ENCODE measurements around the gene MEOX1. TPM values are rescaled to one million over a fixed set of nuclear protein-coding genes. Genes with fewer than 3 reads are reported as not detected.

MEOX1 gene
- total and polyA plus RNA-seq, 2 donors (not counting 1 experiment from before 2014, with no cell fraction given) = not detected

DNA sequence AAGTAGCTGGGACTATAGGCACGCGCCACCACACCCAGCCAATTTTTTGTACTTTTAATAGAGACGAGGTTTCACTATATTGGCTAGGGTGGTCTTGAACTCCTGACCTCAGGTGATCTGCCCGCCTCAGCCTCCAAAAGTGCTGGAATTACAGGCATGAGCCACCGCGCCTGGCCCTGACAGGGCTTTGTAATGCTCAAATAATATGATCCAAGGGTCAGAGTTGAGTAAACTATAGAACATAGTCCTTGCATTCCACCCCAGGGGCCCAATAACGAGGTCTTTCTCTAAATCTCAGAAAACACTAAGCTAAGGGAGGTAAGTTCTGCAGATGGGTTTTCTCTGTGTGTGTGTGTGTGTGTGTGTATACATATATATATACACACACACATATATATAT is 5.8 kb upstream of the MEOX1 start:
- no peak overlapping the region for H3K4me2 ChIP-seq (replicated peaks; ENCODE audit: low read depth, low read length, poor library complexity, severe bottlenecking)
- no peak overlapping the region for H3K4me3 ChIP-seq (ENCODE audit: control extremely low read depth in 1 of 5, extremely low read depth in 1 of 5, insufficient read depth in 1 of 5, low read depth in 2 of 5, low read length in 4 of 5)
- no peaks in the 10 kb centered on the region for H3K79me2 ChIP-seq (ENCODE audit: control insufficient read depth, insufficient read depth, low read length)
- H3K27me3 ChIP-seq (replicated peaks in 1 of 4; ENCODE audit: control extremely low read depth in 1 of 4, control insufficient read depth in 3 of 4, insufficient read depth in 4 of 4, low read length in 3 of 4) = peaks cover 0 to under 1% (median 0%) of the 10 kb centered on the region in 4 experiments
- POLR2A ChIA-PET = no interaction called here
- H3K4me3 Mint-ChIP-seq = no peak overlapping the region
- CTCF ChIA-PET = no interaction called here
- H3K27ac ChIP-seq (ENCODE audit: low read length in 2 of 2) = no peak overlapping the region
- ATAC-seq (ENCODE audit: low read depth) = no peak
- no peaks in the 10 kb centered on the region for H3K9me3 ChIP-seq (ENCODE audit: control extremely low read depth in 1 of 3, control insufficient read depth in 2 of 3, insufficient read depth in 1 of 3, low read length in 2 of 3)
- TF ChIP-seq CTCF (IDR thresholded peaks at IDR 0.05) = no peak
- TF ChIP-seq EZH2 (IDR thresholded peaks at IDR 0.05; ENCODE audit: borderline replicate concordance, insufficient read depth, low read depth, low read length, poor library complexity, severe bottlenecking) = no peak
- no peaks in the 10 kb centered on the region for H3K4me1 Mint-ChIP-seq
- DNase-seq = no peak
- intact Hi-C loops (cut with micrococcal nuclease) = no loop called here
- no peaks in the 10 kb centered on the region for H4K20me1 ChIP-seq (ENCODE audit: control insufficient read depth, insufficient read depth, low read length, poor library complexity, severe bottlenecking)
- no peak overlapping the region for H2AFZ ChIP-seq (ENCODE audit: insufficient read depth, low read depth, low read length, poor library complexity, severe bottlenecking)
- H3K9me3 Mint-ChIP-seq (ENCODE audit: insufficient read depth) = no peaks in the 10 kb centered on the region
- H3K27me3 Mint-ChIP-seq = peaks cover 9% of the 10 kb centered on the region
- H3K4me1 ChIP-seq (ENCODE audit: control insufficient read depth in 2 of 2, insufficient read depth in 2 of 2, low read length in 2 of 2) = no peaks in the 10 kb centered on the region
- no peaks in the 10 kb centered on the region for H3K36me3 ChIP-seq (replicated peaks in 1 of 2; ENCODE audit: control extremely low read depth in 1 of 2, control insufficient read depth in 1 of 2, extremely low read depth in 1 of 2, insufficient read depth in 2 of 2, low read length in 1 of 2)
- H3K9ac ChIP-seq (ENCODE audit: low read length) = no peak overlapping the region
- WGBS (ENCODE audit: insufficient coverage) = 90% methylated on average over 6 of the region's 7 CpGs
- H3K27ac Mint-ChIP-seq = no peak overlapping the region

- H3K4me3 Mint-ChIP-seq = no peak overlapping the region
- Histone ChIP-seq H3K27ac (ENCODE audit: low read length in 2 of 2) (no peak overlapping the region), H2AFZ (ENCODE audit: insufficient read depth, low read depth, low read length, poor library complexity, severe bottlenecking) (no peak overlapping the region), H4K20me1 (ENCODE audit: control insufficient read depth, insufficient read depth, low read length, poor library complexity, severe bottlenecking) (no peaks in the 10 kb centered on the region), H3K36me3 (replicated peaks in 1 of 2; ENCODE audit: control extremely low read depth in 1 of 2, control insufficient read depth in 1 of 2, extremely low read depth in 1 of 2, insufficient read depth in 2 of 2, low read length in 1 of 2) (no peaks in the 10 kb centered on the region), H3K79me2 (ENCODE audit: control insufficient read depth, insufficient read depth, low read length) (no peaks in the 10 kb centered on the region), H3K4me2 (replicated peaks; ENCODE audit: low read depth, low read length, poor library complexity, severe bottlenecking) (no peak overlapping the region), H3K4me1 (ENCODE audit: control insufficient read depth in 2 of 2, insufficient read depth in 2 of 2, low read length in 2 of 2) (no peaks in the 10 kb centered on the region), H3K9ac (ENCODE audit: low read length) (no peak overlapping the region), H3K4me3 (ENCODE audit: control extremely low read depth in 1 of 5, extremely low read depth in 1 of 5, insufficient read depth in 1 of 5, low read depth in 2 of 5, low read length in 4 of 5) (no peak overlapping the region), H3K27me3 (replicated peaks in 1 of 4; ENCODE audit: control extremely low read depth in 1 of 4, control insufficient read depth in 3 of 4, insufficient read depth in 4 of 4, low read length in 3 of 4) (peaks cover 0 to 7% (median 1%) of the 10 kb centered on the region in 4 experiments), H3K9me3 (ENCODE audit: control extremely low read depth in 1 of 3, control insufficient read depth in 2 of 3, insufficient read depth in 1 of 3, low read length in 2 of 3) (no peaks in the 10 kb centered on the region)
- DNase-seq = no peak
- H3K27ac Mint-ChIP-seq = no peak overlapping the region
- ChIA-PET POLR2A (interaction anchor here (0.6 kb wide), 1 partner anchor 42 kb away, joined by 4 read pairs; no protein-coding TSS in a partner anchor), CTCF (interaction anchor here (1.2 kb wide), 1 partner anchor 8 kb away, joined by 4 read pairs; no protein-coding TSS in a partner anchor)
- no peaks in the 10 kb centered on the region for H3K9me3 Mint-ChIP-seq (ENCODE audit: insufficient read depth)
- intact Hi-C loops (cut with micrococcal nuclease) = no loop called here
- H3K4me1 Mint-ChIP-seq = no peaks in the 10 kb centered on the region
- ATAC-seq (ENCODE audit: low read depth) = no peak
- TF ChIP-seq EZH2 (IDR thresholded peaks at IDR 0.05; ENCODE audit: borderline replicate concordance, insufficient read depth, low read depth, low read length, poor library complexity, severe bottlenecking) = no peak
- no peak for TF ChIP-seq CTCF (IDR thresholded peaks at IDR 0.05)
- H3K27me3 Mint-ChIP-seq = peaks cover 17% of the 10 kb centered on the region
- WGBS (ENCODE audit: insufficient coverage) = 87% methylated on average over 3 of the region's 4 CpGs
Measured at GRCh38 chr17:43665937-43666236, 4.2 kb upstream of the MEOX1 start.
